ENCODE results near the gene KLK14. TPM values are rescaled to one million over a fixed set of nuclear protein-coding genes. Genes with fewer than 3 reads are reported as not detected.

The KLK14 gene
- total RNA-seq, 4 donors from 2014 or later = 8.3 to 18.3 (median 12.2) TPM

GRCh38 chr19:51031880-51032225 lies 50.8 kb downstream of the KLK14 start:
- no peak overlapping the region for H3K4me3 ChIP-seq (ENCODE audit: low read depth, poor library complexity, severe bottlenecking)
- intact Hi-C loops (cut with DNase I; ENCODE audit: low total_unique reads) = no loop called here
- TF ChIP-seq POLR2A (IDR thresholded peaks at IDR 0.05) (no peak), CTCF (IDR thresholded peaks at IDR 0.05) (no peak)
- DNase-seq (ENCODE audit: low spot score in 2 of 2) = no peak
- 90 to 92% methylated on average over 11 to 28 of the region's 28 CpGs for WGBS, 2 donors

- WGBS, 2 donors = 82 to 89% methylated on average over 7 of the region's 7 CpGs
- intact Hi-C loops (cut with DNase I; ENCODE audit: low total_unique reads) = no loop called here
- DNase-seq (ENCODE audit: low spot score in 2 of 2) = no peak
- H3K4me3 ChIP-seq (ENCODE audit: low read depth, poor library complexity, severe bottlenecking) = no peak overlapping the region
- no peak for TF ChIP-seq POLR2A (IDR thresholded peaks at IDR 0.05)
Measured at GRCh38 chr19:51031220-51031879, 51.3 kb downstream of the KLK14 start.

GRCh38 chr19:51030631-51031030 lies 52.1 kb downstream of the KLK14 start:
- no peak overlapping the region for H3K4me3 ChIP-seq (ENCODE audit: low read depth, poor library complexity, severe bottlenecking)
- TF ChIP-seq CTCF (IDR thresholded peaks at IDR 0.05) (no peak), POLR2A (IDR thresholded peaks at IDR 0.05) (no peak)
- WGBS, 2 donors = 76 to 83% methylated on average over 13 of the region's 13 CpGs
- intact Hi-C loops (cut with DNase I; ENCODE audit: low total_unique reads) = no loop called here
- no peak for DNase-seq (ENCODE audit: low spot score in 2 of 2)

- TF ChIP-seq CTCF (IDR thresholded peaks at IDR 0.05) (no peak), POLR2A (IDR thresholded peaks at IDR 0.05) (no peak)
- 83 to 93% methylated on average over 2 of the region's 2 CpGs for WGBS, 2 donors
- H3K4me3 ChIP-seq (ENCODE audit: low read depth, poor library complexity, severe bottlenecking) = no peak overlapping the region
- intact Hi-C loops (cut with DNase I; ENCODE audit: low total_unique reads) = no loop called here
- no peak for DNase-seq (ENCODE audit: low spot score in 2 of 2)
Measured at GRCh38 chr19:51029718-51030117, 53.0 kb downstream of the KLK14 start.

Other genes with a start within 250 kb of the KLK14 start
- gene KLK15, start 249.3 kb downstream of the KLK14 start, total RNA-seq = not detected
- gene KLK3, start 228.0 kb downstream of the KLK14 start, total RNA-seq = 100 to 1,000 TPM in 1 of 4 donors, 10 to 100 TPM in 1, 1 to 10 TPM in 1, under 1 TPM in 1; 0.13 to 119 (median 10.4) TPM
- gene KLK2, start 209.4 kb downstream of the KLK14 start, total RNA-seq = 10 to 100 TPM in 1 of 4 donors, 1 to 10 TPM in 1, not detected in 2; 5.3 to 31.2 TPM
- gene KLK4, start 171.5 kb downstream of the KLK14 start, total RNA-seq = under 1 TPM; 0.47 to 0.84 (median 0.74) TPM
- 100 to 1,000 TPM; 179 to 310 (median 271) TPM for gene KLK5, start 129.8 kb downstream of the KLK14 start, total RNA-seq
- gene KLK6, start 113.3 kb downstream of the KLK14 start, total RNA-seq = 1 to 10 TPM in 3 of 4 donors, under 1 TPM in 1; 0.27 to 9.5 (median 5.1) TPM
- 100 to 1,000 TPM; 206 to 251 (median 224) TPM for gene KLK7, start 99.0 kb downstream of the KLK14 start, total RNA-seq
- gene KLK8, start 81.3 kb downstream of the KLK14 start, total RNA-seq = 100 to 1,000 TPM in 3 of 4 donors, 10 to 100 TPM in 1; 67.1 to 117 (median 106) TPM
- 10 to 100 TPM; 30.0 to 94.1 (median 57.2) TPM for gene KLK10, start 63.2 kb downstream of the KLK14 start, total RNA-seq
- gene KLK11, start 56.3 kb downstream of the KLK14 start, total RNA-seq = 100 to 1,000 TPM; 219 to 420 (median 258) TPM
- 1 to 10 TPM in 1 of 4 donors, under 1 TPM in 1, not detected in 2; 0.96 to 2.1 TPM for gene KLK12, start 47.9 kb downstream of the KLK14 start, total RNA-seq
- gene KLK13, start 17.8 kb downstream of the KLK14 start, total RNA-seq = 10 to 100 TPM in 1 of 4 donors, 1 to 10 TPM in 3; 8.6 to 39.1 (median 9.5) TPM
- gene CTU1, start 25.5 kb upstream of the KLK14 start, total RNA-seq = 10 to 100 TPM; 11.3 to 18.1 (median 16.7) TPM
- gene SIGLEC9, start 42.0 kb upstream of the KLK14 start, total RNA-seq = 1 to 10 TPM in 2 of 4 donors, under 1 TPM in 2; 0.15 to 2.7 (median 1.2) TPM
- gene SIGLEC7, start 59.4 kb upstream of the KLK14 start, total RNA-seq = not detected
- gene CD33, start 142.2 kb upstream of the KLK14 start, total RNA-seq = 1 to 10 TPM; 1.4 to 2.5 (median 2.1) TPM
- not detected for gene SIGLECL1, start 168.2 kb upstream of the KLK14 start, total RNA-seq
- under 1 TPM in 1 of 4 donors, not detected in 3; 0.27 TPM for gene IGLON5, start 228.8 kb upstream of the KLK14 start, total RNA-seq

Measured in lower leg skin (tissue), 4 donors.